Adipose tissue (tissue), 3 donors: ENCODE measurements around the gene HAT1. TPM values are rescaled to one million over a fixed set of nuclear protein-coding genes. Genes with fewer than 3 reads are reported as not detected.

Experiments
- H3K27ac ChIP-seq: one replicate; pipeline ENCODE4 v1.5.1; 2013; ENCODE audit warnings: low read depth, low read length
- WGBS, 3 donors: extraction: QIAGEN DNeasy Blood & Tissue Kit; methylation state at CpG; one replicate each; pipeline ENCODE4 v1.1.7; 2013; 5-methylcytosine and 5-hydroxymethylcytosine counted together
- polyA plus RNA-seq, 3 donors: library from polyadenylated mRNA; stranded (reverse); fragments of 200-250 nt; gene quantifications; one replicate each; pipeline ENCODE4 v1.2.3, GENCODE V29; 2013
- donor health status: healthy with polysubstance abuse.
- donor health status: Bipolar disorder and iron deficiency.
- donor health status: healthy.

HAT1 gene
- polyA plus RNA-seq, 3 donors = 25.1 to 34.8 (median 30.3) TPM

DNA sequence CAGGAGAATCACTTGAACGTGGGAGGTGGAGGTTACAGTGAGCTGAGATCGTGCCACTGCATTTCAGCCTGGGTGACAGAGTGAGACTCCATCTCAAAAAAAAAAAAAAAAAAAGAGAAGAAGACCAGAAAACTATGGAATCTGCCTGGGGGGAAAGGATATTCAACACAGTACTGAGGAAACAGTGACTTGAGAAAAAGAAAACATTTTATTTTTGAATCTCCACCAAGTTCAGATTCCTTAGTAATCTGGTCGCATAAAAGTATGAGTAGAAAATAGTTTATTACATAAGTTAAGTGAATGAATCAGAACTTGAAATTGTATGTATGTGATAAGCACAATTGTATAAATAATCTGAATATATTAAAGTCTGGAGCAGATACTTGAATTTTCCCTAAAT is 13.0 kb upstream of the HAT1 start:
- 85 to 89% (median 88%) methylated on average over 3 of the region's 3 CpGs for WGBS, 3 donors
- no peak overlapping the region for H3K27ac ChIP-seq

DNA sequence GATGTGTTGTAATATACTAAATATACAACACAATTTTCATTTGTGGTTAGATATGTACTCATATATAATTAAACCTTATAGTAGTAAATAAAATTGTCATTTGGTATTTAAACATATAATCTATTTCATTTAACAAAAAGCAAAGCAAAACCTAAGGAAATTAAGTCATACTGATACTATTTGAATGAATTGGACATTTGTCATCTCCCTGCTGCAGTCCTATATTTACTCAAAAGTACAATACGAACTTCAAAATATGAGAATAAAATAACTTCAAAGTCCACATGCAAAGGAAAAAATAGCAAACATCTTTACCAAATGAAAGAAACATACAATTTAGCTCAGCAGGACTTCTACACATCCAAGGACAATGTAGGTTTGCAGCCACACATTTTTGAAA is 11.8 kb upstream of the HAT1 start:
- WGBS, 3 donors = 34 to 73% (median 71%) methylated on average over 1 of the region's 1 CpG
- H3K27ac ChIP-seq = no peak overlapping the region

DNA sequence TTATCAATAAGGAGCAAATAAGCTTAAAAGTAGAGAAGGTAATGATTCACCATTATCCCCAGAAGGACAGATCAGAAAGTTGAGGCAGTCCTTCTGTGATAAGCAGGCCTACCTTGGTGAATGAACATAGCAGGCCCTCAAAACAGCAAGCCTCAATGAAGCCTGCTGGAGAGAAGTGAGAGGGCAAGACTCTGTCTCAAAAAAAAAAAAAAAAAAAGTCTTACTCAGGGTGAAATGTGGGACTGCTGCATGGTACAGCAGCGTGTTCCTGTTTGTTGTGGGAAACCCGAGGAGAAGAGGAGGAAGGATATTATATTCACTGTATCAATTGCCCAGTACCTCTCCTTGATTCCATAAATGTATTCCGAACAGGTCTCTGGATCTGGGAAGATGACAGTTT is 8.7 kb upstream of the HAT1 start:
- no peak overlapping the region for H3K27ac ChIP-seq
- WGBS, 3 donors = 72 to 87% (median 76%) methylated on average over 3 of the region's 3 CpGs

DNA sequence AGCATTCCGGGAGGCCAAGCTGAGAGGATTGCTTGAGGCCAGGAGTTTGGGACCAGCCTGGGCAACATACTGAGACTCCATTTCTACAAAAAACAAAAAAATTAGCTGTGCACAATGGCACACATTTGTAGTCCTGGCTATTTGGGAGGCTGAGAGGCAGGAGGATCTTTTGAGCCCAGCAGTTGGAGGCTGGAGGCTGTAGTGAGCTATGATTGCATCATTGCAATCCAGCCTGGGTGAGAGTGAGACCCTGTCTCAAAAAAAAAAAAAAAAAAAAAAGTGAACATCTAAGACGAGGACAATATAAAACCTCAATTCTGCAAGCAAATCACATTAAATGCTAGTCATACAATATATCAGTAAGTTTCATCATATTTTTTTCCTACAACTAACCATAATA is 2.8 kb upstream of the HAT1 start:
- 86 to 94% (median 89%) methylated on average over 2 of the region's 2 CpGs for WGBS, 3 donors
- H3K27ac ChIP-seq = no peak overlapping the region

DNA sequence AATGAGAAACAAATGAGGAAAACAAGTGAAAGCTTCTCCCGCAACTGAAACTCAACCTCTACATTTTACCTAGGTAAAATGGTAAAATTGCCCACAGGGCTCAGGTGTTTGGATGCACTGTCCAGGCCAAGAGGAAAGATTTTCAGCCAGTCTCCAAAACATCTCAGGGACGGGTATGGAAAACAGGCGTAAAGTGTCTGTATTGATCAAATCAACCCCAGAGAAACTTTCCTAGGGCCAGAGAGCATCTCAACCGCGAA is 361 bp upstream of the HAT1 start:
- H3K27ac ChIP-seq = no peak overlapping the region
- 12 to 15% (median 14%) methylated on average over 5 of the region's 5 CpGs for WGBS, 3 donors

DNA sequence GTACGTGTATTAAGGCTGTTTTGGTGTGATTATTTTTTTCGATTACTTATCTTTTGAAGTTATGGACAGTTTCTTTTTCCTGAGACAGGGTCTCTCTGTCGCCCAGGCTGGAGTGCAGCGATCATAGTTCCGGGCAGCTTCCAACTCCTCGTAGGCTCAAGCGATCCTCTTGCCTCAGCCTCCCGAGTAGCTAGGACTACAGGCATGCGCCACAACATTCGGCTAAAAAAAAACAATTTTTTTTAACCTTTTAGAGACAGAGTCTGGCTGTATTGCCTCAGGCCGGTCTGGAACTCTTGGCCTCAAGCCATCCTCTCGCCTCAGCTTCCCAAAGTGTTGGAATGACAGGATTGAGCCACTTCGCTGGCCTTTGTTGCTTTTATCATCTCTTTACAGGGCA is 945 bp downstream of the HAT1 start:
- WGBS, 3 donors = 22 to 34% (median 22%) methylated on average over 13 of the region's 13 CpGs
- H3K27ac ChIP-seq = no peak overlapping the region

DNA sequence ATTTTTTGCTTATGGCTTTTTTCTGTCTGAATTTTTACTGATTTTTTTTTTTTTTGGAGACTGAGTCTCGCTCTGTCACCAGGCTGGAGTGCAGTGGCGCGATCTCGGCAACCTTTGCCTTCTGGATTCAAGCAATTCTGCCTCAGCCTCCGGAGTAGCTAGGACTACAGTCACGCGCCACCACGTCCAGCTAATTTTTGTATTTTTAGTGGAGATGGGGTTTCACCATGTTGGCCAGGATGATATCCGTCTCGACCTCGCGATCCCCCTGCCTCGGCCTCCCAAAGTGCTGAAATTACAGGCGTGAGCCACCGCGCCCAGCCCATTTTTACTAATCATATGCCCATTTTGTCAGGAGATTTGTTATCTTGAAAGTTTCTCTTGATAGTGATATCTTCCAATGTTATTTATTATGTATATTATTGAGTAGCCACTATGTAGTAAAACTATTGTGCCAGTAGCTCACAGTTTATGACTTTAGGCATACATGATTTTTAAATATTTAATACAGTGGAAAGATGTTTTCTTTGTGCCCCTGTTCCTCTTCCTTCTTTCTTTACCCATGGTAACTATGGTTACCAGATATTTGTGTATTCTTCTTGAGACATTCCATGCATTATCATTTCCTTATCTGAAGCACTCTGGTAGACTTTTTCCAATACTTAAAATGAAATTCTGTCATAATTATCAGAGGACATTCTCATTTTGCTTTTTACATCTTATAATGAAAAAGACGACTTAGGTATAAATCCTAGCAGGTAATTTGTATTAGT is 2.1 kb downstream of the HAT1 start:
- WGBS, 3 donors = 94% methylated on average over 17 of the region's 17 CpGs
- no peak overlapping the region for H3K27ac ChIP-seq

DNA sequence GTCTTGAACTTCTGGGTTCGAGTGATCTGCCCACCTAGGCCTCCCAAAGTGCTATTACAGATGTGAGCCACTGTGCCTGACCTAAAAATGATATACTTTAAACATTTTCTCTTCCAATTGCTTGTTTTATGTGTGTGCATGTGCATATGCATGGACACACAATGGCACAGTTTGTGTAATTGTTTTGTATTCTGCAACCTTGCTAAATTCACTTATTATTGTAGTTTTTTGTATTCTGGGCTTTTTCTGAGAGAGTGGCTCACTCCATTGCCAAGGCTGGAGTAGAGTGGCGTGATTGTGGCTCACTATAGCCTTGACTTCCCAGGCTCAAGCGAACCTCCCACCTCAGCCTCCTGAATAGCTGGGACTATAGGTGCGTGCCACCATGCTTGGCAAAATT is 8.1 kb downstream of the HAT1 start:
- H3K27ac ChIP-seq = no peak overlapping the region
- 99 to 100% (median 99%) methylated on average over 4 of the region's 4 CpGs for WGBS, 3 donors

DNA sequence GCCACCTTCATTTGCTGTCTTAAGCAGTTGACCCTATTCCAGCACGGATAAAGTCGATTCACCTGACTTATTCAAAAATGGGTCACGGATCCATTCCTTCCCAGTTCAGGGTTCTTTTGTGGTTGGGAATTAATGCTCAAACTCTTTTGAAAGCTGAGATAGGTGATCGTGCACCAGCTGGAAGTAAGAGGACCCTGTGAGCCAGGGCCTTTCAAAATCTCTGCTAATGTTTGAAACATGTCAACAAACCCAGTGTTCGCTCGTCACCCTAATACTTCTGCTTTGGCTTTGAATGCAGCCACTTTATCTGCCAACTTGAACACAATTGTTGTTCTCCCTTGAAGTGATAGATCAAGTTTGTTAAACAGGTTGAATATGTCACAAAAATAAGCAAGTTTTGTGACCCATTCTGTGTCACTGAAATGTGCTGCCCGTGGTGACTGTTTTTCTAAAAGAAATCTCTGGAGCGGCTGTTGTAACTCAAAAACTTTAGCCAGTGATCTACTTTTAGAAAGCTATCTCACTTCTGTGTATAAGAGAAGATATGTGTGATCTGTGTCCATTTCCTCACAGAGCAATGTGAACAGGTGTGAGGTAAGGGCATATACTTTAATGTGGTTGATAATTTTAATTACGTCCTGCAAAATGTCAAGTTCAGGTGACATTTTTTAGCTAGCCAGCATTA is 16.9 kb downstream of the HAT1 start:
- 76 to 86% (median 82%) methylated on average over 9 of the region's 9 CpGs for WGBS, 3 donors
- no peak overlapping the region for H3K27ac ChIP-seq

DNA sequence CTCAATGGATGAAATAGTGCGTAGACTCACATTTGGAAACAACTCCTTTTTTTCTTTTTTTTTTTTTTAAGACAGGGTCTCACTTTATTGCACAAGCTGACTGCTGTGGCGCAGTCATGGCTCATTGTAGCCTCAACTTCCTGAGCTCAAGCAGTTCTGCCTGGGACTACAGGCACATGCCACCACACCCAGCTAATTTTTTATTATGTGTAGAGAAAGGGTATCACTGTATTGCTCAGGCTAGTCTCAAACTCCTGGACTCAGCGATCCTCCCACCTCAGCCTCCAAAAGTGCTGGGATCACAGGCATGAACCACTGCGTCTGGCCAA is 17.4 kb downstream of the HAT1 start:
- 78 to 85% (median 82%) methylated on average over 4 of the region's 4 CpGs for WGBS, 3 donors
- H3K27ac ChIP-seq = no peak overlapping the region

DNA sequence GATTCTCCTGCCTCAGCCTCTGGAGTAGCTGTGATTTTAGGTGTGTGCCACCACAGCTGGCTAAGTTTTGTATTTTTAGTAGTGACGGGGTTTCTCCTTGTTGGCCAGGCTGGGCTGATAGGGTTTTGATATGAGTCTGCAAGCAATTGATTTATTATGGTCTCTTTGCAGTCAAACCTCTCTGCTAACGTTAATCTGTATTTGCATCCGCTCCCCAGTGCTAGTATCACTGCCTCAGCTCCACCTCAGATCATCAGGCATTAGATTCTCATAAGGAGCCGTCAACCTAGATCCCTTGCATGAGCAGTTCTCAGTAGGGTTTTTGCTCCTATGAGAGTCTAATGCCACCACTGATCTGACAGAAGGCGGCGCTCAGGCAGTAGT is 19.0 kb downstream of the HAT1 start:
- H3K27ac ChIP-seq = no peak overlapping the region
- 96 to 98% (median 97%) methylated on average over 6 of the region's 6 CpGs for WGBS, 3 donors

DNA sequence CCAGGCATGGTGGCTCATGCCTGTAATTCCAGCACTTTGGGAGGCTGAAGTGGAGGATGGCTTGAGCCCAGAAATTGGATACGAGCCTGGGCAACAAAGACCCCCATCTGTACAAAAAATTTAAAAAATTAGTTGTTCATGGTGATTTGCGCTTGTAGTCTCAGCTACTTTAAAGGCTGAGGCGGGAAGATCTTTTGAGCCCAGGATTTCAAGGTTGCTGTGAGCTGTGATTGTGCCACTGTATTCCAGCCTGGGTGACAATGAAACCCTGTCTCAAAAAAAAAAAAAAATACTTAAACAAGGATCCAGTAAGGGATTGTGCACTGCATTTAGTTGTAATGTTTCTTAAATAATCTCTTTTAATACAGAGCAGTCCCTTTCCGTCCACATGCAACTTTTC is 21.6 kb downstream of the HAT1 start:
- 89 to 94% (median 93%) methylated on average over 4 of the region's 4 CpGs for WGBS, 3 donors
- H3K27ac ChIP-seq = no peak overlapping the region

DNA sequence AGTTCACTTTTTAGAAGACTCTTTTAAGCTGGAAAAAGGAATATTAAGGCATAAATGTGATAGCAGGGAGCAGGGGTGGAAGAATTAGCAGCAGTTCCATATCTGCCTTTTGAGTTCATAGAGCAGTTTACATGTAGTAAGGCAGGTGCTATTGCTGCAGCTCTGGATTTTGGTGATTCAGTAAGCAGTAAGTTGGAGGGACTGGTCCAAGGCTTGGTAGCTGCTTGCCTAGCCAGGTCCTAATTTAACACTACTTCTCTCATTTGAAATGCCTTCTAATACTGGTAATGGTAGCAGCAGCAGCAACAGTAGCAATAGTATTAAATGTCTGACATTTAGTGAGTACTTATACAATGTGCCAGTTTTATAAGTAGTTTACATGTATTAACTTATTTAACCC is 30.0 kb downstream of the HAT1 start:
- H3K27ac ChIP-seq = no peak overlapping the region

DNA sequence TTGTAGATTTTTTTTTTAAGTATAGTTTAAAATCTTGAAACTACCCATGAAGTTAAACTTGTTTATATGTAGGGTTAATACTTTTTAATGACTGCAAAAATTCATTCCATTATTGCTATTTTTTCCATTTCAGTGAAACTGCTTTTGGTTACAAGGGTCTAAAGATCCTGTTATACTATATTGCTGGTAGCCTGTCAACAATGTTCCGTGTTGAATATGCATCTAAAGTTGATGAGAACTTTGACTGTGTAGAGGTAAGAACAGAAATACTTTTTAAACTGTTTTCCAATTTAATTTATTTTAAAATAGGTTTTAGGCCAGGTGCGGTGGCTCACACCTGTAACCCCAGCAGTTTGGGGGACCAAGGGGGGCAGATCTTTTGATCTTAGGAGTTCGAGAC is 30.5 kb downstream of the HAT1 start:
- 95 to 98% (median 97%) methylated on average over 3 of the region's 3 CpGs for WGBS, 3 donors
- H3K27ac ChIP-seq = no peak overlapping the region

DNA sequence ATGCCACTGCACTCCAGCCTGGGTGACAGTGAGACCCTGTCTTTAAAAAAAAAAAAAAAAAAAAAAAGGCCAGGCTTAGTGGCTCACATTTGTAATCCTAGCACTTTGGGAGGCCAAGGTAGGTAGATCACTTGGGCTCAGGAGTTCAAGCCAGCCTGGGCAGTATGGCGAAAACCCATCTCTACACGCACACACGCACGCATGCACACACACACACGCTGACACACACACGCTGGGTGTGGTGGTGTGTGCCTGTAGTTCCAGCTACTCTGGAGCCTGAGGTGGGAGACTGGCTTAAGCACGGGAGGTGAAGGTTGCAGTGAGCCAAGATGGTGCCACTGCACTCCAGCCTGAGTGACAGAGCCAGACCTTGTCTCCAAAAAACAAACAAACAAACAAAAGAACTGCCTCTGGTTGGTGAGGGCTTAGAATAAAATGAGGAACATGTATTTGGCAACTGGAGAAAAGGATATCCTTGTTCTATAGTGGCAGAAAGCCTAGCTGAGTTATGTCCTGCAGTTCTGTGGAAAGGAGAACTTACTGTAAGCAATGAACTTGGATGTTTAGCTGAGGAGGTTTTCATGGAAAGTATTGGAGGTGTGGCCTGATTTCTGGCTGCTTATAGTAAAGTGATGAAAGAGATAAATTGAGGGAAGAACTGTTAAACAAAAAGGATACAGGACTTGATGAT is 34.0 kb downstream of the HAT1 start:
- 67 to 100% (median 77%) methylated on average over 7 of the region's 7 CpGs for WGBS, 3 donors
- no peak overlapping the region for H3K27ac ChIP-seq

DNA sequence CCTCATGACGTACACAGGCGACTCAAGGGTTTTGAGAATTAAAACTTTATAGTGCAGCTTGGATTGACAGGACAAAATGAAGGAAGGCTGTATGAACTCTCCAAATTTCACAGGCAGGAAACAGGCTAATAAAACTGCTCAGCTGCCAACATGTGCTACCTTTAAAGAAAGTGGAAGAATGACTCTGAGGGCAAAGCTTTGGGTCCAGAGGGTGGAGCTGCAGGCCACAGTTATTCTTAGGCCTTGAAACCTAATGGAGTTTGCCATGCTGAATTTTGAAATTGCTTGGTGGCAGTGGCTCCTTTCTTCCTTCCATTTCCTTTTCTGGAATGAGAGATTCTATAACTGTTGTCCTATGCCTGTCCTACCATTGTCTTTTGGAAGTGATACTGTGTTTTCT is 34.8 kb downstream of the HAT1 start:
- no peak overlapping the region for H3K27ac ChIP-seq
- WGBS, 3 donors = 92 to 100% (median 93%) methylated on average over 2 of the region's 2 CpGs

DNA sequence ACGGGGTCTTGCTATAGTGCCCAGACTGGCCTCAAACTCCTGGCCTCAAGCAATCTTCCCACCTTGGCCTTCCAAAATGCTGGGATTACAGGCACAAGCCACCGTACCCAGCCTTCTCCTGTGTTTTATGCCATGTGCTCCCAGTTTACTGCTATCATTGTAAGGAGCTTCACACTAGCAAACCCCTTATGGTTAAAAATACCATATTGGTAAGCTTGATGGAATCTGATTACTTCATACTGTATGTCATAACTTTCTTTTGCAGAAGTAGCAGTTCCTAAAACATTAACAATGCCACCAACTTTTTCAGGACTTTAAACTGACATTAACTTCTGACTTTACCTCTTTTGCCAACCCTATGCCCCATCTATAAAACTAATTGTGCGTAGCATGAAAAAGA is 36.2 kb downstream of the HAT1 start:
- 73 to 96% (median 79%) methylated on average over 3 of the region's 3 CpGs for WGBS, 3 donors
- H3K27ac ChIP-seq = no peak overlapping the region

DNA sequence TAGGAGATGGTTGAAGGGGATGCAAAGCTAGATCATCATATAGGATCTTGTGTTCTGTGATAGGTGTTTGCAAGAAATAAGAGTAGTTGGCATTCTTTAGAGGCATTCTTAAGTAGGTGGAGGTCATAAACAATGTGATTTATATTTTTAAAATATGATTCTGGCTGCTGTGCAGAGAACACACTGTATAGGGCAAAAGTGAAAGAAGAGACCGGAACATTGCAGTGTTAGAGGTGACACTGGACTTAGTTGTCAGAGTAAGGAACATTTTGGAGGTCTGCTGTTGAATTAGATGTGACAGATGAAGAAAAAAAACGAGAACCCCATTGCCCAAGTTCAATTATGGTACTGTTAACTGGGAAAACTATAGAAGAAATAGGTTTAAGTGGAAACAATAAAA is 37.7 kb downstream of the HAT1 start:
- 93 to 94% (median 93%) methylated on average over 2 of the region's 2 CpGs for WGBS, 3 donors
- no peak overlapping the region for H3K27ac ChIP-seq

DNA sequence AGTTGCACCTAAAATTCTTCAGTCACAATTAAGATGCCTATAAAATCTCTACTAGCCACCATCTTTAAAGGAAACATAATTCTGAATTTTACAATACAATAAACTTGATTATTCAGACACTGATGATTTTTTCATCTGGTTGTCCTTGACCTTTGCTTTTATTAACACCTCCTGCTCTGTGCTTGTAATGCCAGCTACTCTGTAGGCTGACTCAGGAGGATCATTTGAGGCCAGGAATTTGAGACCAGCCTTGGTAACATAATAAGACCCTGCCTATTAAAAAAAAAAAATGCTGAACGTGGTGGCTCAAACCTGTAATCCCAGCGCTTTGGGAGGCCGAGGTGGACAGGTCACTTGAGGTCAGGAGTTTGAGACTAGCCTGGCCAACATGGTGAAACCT is 38.3 kb downstream of the HAT1 start:
- WGBS, 3 donors = 91 to 93% (median 92%) methylated on average over 3 of the region's 3 CpGs
- no peak overlapping the region for H3K27ac ChIP-seq

DNA sequence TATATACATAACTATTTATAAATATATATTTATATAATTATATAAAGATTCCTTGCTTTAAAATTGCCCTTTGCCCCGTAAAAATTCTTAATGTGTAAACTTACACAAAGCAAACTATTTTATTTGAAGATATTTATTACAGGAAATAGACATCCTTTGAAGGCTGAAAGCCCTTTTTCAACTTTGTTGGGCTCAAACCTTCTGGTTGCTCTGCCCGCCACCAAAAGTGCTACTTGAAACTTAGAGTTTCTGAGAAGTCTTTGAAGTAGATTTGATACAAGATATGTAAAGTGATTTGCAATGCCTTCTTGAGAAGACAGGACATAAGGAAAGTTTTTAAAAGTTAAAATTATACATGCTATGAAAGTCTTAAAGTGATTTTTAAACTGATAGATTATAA is 40.9 kb downstream of the HAT1 start:
- H3K27ac ChIP-seq = no peak overlapping the region
- 94 to 96% (median 95%) methylated on average over 2 of the region's 2 CpGs for WGBS, 3 donors
